Measurements from ENCODE around the gene ZFTA.

Gene ZFTA

DNA sequence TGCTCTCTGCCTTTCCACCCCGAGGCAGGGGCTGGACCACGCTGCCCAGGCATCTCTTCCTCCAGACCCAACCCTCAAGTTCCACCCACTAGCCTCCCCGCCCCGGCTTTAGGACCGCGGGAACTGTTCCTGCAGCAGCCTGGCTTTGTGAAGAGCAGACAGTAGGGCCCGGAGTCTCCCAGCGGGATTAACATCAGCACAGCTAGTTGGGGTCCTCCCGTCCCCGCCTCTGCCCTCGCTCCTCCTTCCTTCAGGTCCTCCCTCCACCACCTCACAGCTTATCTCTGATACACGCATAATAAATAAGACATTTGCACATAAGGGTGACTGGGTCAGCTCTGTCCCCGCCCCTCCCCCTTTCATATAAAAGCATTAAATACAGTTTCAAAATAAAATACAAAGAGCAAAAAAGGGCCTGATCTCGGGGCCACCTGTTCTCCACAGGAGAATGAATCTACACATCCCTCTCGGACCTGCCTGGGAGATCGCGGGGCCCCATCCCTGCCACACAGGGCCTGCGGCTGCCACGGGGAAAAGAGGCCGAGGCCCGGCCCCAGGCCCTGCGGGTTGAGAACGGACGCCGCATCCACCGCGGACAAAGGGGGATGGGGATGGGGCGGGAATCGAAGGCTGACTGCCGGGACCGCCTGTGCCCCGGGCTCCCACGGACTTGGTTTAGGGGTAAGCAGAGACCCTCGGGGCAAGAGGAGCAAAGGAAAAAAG is 6.5 kb downstream of the ZFTA start:
- DNase-seq (ENCODE audit: low read depth): peak; percentile 13
- no peak overlapping the region for H3K4me3 ChIP-seq (ENCODE audit: low read depth, low read length)
- TF ChIP-seq MAX (IDR thresholded peaks at IDR 0.05; ENCODE audit: low read depth, low read length) (no peak), POLR2A (IDR thresholded peaks at IDR 0.05; ENCODE audit: extremely low read depth, insufficient read length) (no peak), CTCF (IDR thresholded peaks at IDR 0.05; ENCODE audit: low read depth, low read length) (no peak), MYC (IDR thresholded peaks at IDR 0.05; ENCODE audit: low read depth, low read length) (no peak)

DNA sequence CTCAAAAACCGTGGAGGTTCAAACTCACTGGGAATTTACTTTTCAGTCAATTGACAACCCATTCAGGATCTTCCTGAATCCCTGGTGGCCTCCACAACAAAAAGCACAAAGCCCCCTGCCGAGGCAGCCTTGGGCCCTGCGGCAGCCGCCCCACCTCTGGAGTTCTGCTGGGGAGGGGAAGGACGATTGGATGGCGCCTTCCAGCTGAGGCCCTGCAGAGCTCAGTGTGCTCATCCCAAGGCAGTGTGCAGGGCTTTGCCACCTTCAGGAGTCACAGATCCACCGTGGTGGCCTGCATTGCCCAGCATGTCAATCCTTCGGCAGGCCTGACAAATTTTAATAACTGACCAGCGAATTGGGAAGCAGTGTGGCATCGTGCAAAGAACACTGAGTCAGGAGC is 7.4 kb downstream of the ZFTA start:
- TF ChIP-seq MAX (IDR thresholded peaks at IDR 0.05; ENCODE audit: low read depth, low read length) (no peak), POLR2A (IDR thresholded peaks at IDR 0.05; ENCODE audit: extremely low read depth, insufficient read length) (peak; percentile 7)
- no peak for DNase-seq (ENCODE audit: low read depth)
- H3K4me3 ChIP-seq (ENCODE audit: low read depth, low read length): no peak overlapping the region

DNA sequence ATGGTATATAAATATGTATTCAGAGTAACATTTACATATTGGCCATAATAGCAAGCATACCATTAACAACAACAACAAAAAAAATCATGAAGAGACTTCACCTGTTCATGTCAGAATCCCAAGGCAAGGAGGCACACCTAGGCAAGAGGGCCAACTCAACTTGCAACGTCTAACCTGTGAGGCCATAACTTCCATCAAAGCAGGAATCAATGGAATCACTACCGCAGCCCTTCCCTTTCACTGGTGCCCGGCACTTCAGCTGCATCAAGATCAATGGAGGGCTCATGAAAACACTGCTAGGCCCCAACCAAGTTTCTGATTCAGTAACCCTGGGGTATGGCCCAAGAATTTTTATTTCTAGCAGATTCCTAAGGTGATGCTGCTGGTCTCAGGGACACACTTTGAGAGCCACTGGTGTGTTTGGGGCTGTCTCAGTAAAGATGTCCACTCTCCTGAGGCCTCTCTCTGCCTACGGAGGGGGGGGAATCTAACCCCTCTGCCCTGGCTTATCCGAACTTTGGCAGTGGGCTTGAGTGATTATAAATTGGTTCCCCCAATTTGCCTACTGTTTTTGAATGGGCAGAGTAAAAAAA is 8.0 kb downstream of the ZFTA start:
- no peak for DNase-seq (ENCODE audit: low read depth)
- TF ChIP-seq MYC (IDR thresholded peaks at IDR 0.05; ENCODE audit: low read depth, low read length) (no peak), POLR2A (IDR thresholded peaks at IDR 0.05; ENCODE audit: extremely low read depth, insufficient read length) (no peak), MAX (IDR thresholded peaks at IDR 0.05; ENCODE audit: low read depth, low read length) (no peak), CTCF (IDR thresholded peaks at IDR 0.05; ENCODE audit: low read depth, low read length) (no peak)
- no peak overlapping the region for H3K4me3 ChIP-seq (ENCODE audit: low read depth, low read length)

DNA sequence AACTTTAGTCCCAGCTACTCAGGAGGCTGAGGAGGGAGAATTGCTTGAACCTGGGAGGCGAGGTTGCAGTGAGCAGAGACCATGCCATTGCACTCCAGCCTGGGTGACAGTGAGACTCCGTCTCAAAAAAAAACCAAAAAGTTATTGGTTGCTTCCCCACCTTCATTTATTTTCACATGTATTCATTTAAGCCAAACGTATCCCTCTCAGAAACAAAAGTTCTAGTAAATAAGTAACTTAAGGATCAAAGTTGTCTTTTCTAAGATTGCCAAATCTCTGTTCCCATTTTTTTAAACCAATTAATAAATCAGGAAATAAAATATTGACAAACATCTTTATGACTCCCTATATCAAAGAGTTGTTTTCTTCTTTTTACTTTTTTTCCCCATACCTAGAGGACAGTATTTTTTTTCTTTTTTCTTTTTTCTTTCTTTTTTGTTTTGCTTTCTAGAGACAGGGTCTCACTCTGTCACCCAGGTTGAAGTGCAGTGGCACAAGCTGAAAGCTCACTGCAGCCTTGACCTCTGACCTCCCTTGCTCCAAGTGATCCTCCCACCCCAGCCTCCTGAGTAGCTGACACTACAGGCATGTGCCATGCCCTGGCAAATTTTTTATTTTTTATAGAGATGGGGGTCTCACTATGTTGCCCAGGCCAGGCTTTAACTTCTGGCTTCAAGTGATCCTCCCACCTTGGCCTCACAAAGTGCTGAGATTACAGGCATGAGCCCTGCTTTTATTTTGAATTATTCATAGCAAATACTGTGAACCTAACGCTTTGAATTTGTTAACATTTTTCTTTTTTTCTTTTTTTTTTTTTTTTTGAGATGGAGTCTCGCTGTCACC is 11.4 kb downstream of the ZFTA start:
- DNase-seq (ENCODE audit: low read depth): no peak
- TF ChIP-seq CTCF (IDR thresholded peaks at IDR 0.05; ENCODE audit: low read depth, low read length): no peak
- TF ChIP-seq MAX (IDR thresholded peaks at IDR 0.05; ENCODE audit: low read depth, low read length): no peak
- TF ChIP-seq POLR2A (IDR thresholded peaks at IDR 0.05; ENCODE audit: extremely low read depth, insufficient read length): no peak
- no peak for TF ChIP-seq MYC (IDR thresholded peaks at IDR 0.05; ENCODE audit: low read depth, low read length)
- no peak overlapping the region for H3K4me3 ChIP-seq (ENCODE audit: low read depth, low read length)

GRCh38 chr11:63749624-63750023 is 19.0 kb downstream of the ZFTA start:
- no peak overlapping the region for H3K4me3 ChIP-seq (ENCODE audit: low read depth, low read length)
- TF ChIP-seq POLR2A (IDR thresholded peaks at IDR 0.05; ENCODE audit: extremely low read depth, insufficient read length) (no peak), CTCF (IDR thresholded peaks at IDR 0.05; ENCODE audit: low read depth, low read length) (no peak), MAX (IDR thresholded peaks at IDR 0.05; ENCODE audit: low read depth, low read length) (no peak), MYC (IDR thresholded peaks at IDR 0.05; ENCODE audit: low read depth, low read length) (no peak)
- DNase-seq (ENCODE audit: low read depth): no peak

All from NB4 (cell line).